GM12873 (cell line): ENCODE results near the gene GALNS.

Experiments
- TF ChIP-seq, protein P1 (sequence below): IDR thresholded peaks from 2 replicates; pipeline ENCODE4 v1.5.1; 2012; ENCODE audit warnings: low read depth, mild to moderate bottlenecking, moderate library complexity, low read length, control low read depth; ENCODE audit not compliant: insufficient read depth; ENCODE audit errors: missing control alignments

The GALNS gene

DNA sequence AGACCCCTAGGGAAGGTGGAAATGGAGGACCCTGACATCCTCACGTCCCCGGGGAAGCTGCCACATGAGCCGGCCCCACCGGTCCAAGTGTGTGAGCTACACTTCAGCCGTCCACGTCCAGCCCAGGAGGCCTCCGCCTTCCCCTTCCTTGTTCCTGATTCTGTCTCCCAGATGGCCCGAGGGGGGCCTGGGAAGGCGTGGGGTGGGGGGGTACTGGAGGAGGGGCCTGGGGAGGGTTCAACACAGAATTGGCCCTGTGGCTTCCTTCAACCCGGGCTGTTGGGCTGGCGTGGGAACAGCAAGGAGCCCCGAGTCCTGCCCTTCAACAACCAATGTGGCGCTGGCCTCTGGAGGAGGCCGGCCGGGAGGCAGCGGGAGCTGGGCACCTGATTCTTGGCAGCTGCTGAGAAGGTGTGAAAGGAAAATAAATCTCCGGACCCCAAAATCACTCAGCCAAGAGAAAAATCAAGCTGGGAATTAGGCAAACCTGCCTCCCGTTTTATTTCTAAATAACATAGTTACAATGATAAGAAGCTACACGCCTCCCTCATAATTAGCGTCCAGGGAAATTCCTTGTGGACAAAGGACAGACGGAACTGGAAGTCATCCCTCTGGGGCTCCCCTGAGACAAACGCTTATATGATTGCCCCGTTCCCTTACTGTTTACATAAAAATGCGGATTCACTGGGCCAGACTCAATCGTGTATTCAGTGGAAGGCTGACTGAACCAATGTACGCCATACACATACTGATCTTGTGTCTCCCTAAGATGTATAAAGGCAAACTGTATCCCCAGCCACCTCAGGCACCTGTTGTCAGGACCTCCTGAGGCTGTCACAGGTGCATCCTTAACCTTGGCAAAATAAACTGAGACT lies 43.2 kb downstream of the GALNS start:
- TF ChIP-seq, protein P1, sequence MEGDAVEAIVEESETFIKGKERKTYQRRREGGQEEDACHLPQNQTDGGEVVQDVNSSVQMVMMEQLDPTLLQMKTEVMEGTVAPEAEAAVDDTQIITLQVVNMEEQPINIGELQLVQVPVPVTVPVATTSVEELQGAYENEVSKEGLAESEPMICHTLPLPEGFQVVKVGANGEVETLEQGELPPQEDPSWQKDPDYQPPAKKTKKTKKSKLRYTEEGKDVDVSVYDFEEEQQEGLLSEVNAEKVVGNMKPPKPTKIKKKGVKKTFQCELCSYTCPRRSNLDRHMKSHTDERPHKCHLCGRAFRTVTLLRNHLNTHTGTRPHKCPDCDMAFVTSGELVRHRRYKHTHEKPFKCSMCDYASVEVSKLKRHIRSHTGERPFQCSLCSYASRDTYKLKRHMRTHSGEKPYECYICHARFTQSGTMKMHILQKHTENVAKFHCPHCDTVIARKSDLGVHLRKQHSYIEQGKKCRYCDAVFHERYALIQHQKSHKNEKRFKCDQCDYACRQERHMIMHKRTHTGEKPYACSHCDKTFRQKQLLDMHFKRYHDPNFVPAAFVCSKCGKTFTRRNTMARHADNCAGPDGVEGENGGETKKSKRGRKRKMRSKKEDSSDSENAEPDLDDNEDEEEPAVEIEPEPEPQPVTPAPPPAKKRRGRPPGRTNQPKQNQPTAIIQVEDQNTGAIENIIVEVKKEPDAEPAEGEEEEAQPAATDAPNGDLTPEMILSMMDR: no peak

DNA sequence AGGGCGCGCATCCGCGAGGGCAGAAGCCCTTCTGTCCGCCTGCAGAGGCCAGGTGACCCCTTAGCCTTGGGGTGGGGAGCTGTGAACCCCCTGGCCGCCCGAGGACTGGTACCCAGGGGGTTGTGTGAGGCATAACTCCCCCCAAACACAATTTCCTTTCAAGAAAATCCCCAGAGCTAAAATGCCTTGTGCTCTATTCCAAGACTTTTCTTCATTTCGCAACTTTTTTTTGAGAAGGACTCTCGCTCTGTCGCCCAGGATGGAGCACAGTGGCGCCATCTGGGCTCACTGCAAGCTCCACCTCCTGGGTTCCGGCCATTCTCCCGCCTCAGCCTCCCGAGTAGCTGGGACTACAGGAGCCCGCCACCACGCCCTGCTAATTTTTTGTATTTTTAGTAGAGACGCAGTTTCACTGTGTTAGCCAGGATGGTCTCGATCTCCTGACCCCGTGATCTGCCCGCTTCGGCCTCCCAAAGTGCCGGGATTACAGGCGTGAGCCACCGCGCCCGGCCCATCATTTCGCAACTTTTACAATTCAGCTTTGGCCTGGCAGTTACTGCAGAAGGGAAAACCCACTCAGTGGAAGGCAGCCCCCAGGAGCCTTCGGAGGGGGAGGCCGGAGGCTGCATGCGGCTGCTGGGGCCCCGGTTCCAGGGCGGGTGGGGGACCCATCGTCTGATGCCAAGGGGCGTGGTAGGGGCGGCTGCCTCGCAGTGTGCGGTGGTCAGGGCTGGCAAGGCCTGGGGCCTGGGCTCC lies 44.1 kb downstream of the GALNS start:
- TF ChIP-seq, protein P1: no peak

- TF ChIP-seq, protein P1: no peak
These were observed 44.8 kb downstream of the GALNS start, which contains the start of gene APRT for GRCh38 chr16:88811769-88812512. Gene APRT (minus strand): TSS chr16:88811928. CDS start chr16:88811899, 29 bp downstream.

DNA sequence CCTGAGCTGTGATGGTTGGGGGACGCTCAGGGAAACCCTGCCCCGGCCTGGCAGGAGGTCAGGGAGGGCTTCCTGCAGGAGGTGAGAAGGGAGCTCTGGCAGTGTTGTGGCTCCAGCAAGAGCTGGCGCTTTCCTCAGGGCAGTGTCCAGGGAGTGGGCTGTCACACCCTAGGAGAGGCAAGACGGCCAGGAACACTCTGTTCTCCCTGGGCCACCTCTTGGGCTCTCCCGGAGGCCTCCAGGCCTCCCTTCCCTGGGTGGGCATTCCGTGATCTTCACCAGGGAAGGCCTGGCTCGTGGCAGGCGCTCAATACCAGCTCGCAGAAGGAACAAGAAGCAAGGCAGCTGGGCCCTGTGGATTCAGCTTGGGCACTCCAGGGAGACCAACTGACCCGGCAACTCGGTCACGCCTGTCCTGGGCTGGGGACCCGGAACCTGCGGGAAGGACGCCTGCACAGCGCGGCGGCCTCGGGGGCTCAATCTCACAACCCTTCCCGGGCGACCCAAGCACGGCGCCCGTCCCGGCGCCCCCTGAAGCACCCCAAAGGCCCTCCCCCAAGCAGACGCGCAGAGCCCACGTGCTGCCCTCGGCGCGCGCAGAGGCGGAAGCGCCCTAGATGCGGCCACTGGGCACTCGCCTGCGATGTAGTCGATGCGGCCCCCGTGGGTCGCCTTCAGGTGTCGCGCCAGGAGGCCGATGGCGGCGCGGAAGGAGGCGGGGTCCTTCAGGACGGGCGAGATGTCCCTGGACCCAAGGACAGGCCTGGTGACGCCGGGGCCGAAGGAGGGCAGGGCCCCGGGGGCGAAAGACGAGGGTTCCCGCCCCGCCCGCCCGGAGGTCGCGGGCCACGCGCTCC lies 45.6 kb downstream of the GALNS start:
- TF ChIP-seq, protein P1: no peak

DNA sequence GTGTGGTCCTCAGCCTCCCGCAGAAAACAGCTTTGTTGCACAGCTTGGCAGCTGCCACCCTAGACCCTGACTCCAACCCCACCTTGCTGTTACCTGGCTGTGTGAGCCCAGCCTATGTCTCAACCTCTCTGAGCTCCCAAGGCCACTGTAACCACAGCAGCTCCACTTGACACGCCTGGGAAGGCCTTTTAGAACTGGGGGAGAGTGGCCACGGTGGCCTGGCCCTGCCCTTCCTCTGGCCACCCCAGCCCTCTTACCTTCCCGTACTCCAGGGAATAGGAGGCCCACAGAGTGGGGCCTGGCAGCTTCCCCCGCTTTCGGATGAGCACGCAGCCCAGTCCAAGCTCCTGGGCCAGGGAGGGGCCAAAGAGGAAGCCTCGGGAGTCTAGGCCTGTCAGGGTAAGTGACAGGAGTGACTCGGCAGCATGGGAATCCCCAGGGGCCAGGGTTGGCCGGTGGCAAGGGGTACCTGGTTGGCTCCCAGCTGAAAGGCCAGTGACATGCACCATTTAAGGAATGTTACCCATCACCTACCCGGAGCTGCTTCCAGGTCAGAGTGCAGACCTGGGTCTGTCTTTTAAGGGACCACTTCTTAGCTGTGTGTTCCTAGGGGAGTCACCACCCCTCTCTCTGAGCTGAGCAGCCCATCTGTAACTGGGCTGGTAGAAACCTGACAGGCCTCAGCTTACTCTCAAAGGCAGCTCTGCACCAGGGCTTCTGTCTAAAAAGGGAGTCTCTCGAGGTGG lies 46.4 kb downstream of the GALNS start:
- TF ChIP-seq, protein P1: no peak

GRCh38 chr16:88809676-88810165 lies 47.0 kb downstream of the GALNS start:
- TF ChIP-seq, protein P1: no peak
